Small intestine (tissue), 7 donors: ENCODE results near the gene RBM15B. TPM values are rescaled to one million over a fixed set of nuclear protein-coding genes. Genes with fewer than 3 reads are reported as not detected.

ENCODE experiments used
- DNase-seq, 2 donors: peaks; one replicate each; pipeline versions ENCODE4 v3.0.0 to v3.0.0-alpha.2; 2013
- FAIRE-seq: peaks from 2 replicates; lab custom pipeline; 2012; peaks lifted over from hg19 to GRCh38; lab: Jason Lieb, UNC
- H3K27ac ChIP-seq, 3 donors: one replicate each; pipeline ENCODE4 v1.5.1; 2013; ENCODE audit warnings: low read length in 2 of 3, mild to moderate bottlenecking in 2 of 3, control low read depth in 1 of 3, inconsistent platforms in 1 of 3, low read depth in 1 of 3, moderate library complexity in 1 of 3
- H3K27me3 ChIP-seq, 3 donors: one replicate each; pipeline ENCODE4 v1.6.1; 2013; ENCODE audit warnings: low read length in 3 of 3, inconsistent platforms in 1 of 3; ENCODE audit not compliant: control insufficient read depth in 3 of 3, insufficient read depth in 3 of 3
- H3K36me3 ChIP-seq, 3 donors: one replicate each; pipeline ENCODE4 v1.6.1; 2013; ENCODE audit warnings: low read length in 3 of 3, inconsistent platforms in 1 of 3, low read depth in 1 of 3, mild to moderate bottlenecking in 1 of 3, moderate library complexity in 1 of 3; ENCODE audit not compliant: control insufficient read depth in 3 of 3, insufficient read depth in 2 of 3
- H3K4me1 ChIP-seq, 3 donors: one replicate each; pipeline ENCODE4 v1.6.1; 2013; ENCODE audit warnings: low read length in 2 of 3, inconsistent platforms in 1 of 3, low read depth in 1 of 3, mild to moderate bottlenecking in 1 of 3, moderate library complexity in 1 of 3; ENCODE audit not compliant: control insufficient read depth in 3 of 3, insufficient read depth in 2 of 3
- H3K4me3 ChIP-seq, 3 donors: one replicate each; pipeline ENCODE4 v1.5.1; 2013; ENCODE audit warnings: low read length in 3 of 3, control low read depth in 1 of 3, inconsistent platforms in 1 of 3, low read depth in 1 of 3, mild to moderate bottlenecking in 1 of 3, moderate library complexity in 1 of 3
- H3K9me3 ChIP-seq, 2 donors: one replicate each; pipeline ENCODE4 v1.6.1; 2013; ENCODE audit warnings: low read depth in 1 of 2, low read length in 1 of 2; ENCODE audit not compliant: control insufficient read depth in 2 of 2, insufficient read depth in 1 of 2
- WGBS, 3 donors: extraction: QIAGEN DNeasy Blood & Tissue Kit; methylation state at CpG; one replicate each; pipeline ENCODE4 v1.1.7; 2013; 5-methylcytosine and 5-hydroxymethylcytosine counted together
- polyA plus RNA-seq, 4 donors: library from polyadenylated mRNA; stranded (reverse) in 3 of 4; unstranded in 1 of 4; fragments of 200-250 nt in 3 of 4; fragments of 120-200 nt in 1 of 4; gene quantifications; one replicate each; pipeline versions ENCODE4 v1.2.1 to v1.2.3, GENCODE V29; 2013
- donor health status: healthy with polysubstance abuse.
- donor health status: control.
- donor health status: control.
- donor health status: Bipolar disorder and iron deficiency.
- donor health status: healthy.

RBM15B gene
- polyA plus RNA-seq, 4 donors: 8.9 to 23.3 (median 14.0) TPM

GRCh38 chr3:51379746-51380455 lies 11.2 kb upstream of the RBM15B start:
- H3K36me3 ChIP-seq: no peaks in the 10 kb centered on the region
- H3K9me3 ChIP-seq: no peaks in the 10 kb centered on the region
- H3K27ac ChIP-seq: no peak overlapping the region
- no peaks in the 10 kb centered on the region for H3K27me3 ChIP-seq
- peaks cover 0 to 5% (median 0%) of the 10 kb centered on the region in 3 donors for H3K4me1 ChIP-seq
- no peak overlapping the region for H3K4me3 ChIP-seq
- 83 to 86% (median 86%) methylated on average over 8 of the region's 8 CpGs for WGBS, 3 donors
- no peak for DNase-seq
- no peak for FAIRE-seq

- DNase-seq: no peak
- Histone ChIP-seq H3K4me1 (peaks cover 0 to 5% (median 0%) of the 10 kb centered on the region in 3 donors), H3K36me3 (no peaks in the 10 kb centered on the region), H3K4me3 (no peak overlapping the region), H3K9me3 (no peaks in the 10 kb centered on the region), H3K27ac (no peak overlapping the region), H3K27me3 (no peaks in the 10 kb centered on the region)
- FAIRE-seq: no peak
- WGBS, 3 donors: 83 to 86% (median 85%) methylated on average over 15 of the region's 15 CpGs
These were observed 10.3 kb upstream of the RBM15B start for GRCh38 chr3:51380601-51381332.

GRCh38 chr3:51381333-51381705 lies 9.8 kb upstream of the RBM15B start:
- DNase-seq (no peak), FAIRE-seq (no peak)
- Histone ChIP-seq H3K27ac (no peak overlapping the region), H3K36me3 (no peaks in the 10 kb centered on the region), H3K27me3 (no peaks in the 10 kb centered on the region), H3K9me3 (no peaks in the 10 kb centered on the region), H3K4me3 (no peak overlapping the region), H3K4me1 (peaks cover 0 to 10% (median 0%) of the 10 kb centered on the region in 3 donors)
- 93 to 94% (median 94%) methylated on average over 18 of the region's 18 CpGs for WGBS, 3 donors

GRCh38 chr3:51382076-51382745 lies 8.9 kb upstream of the RBM15B start:
- Histone ChIP-seq H3K4me1 (peaks cover 0 to 13% (median 0%) of the 10 kb centered on the region in 3 donors), H3K27ac (no peak overlapping the region), H3K36me3 (peaks cover 0 to 7% (median 0%) of the 10 kb centered on the region in 3 donors), H3K27me3 (no peaks in the 10 kb centered on the region), H3K9me3 (no peaks in the 10 kb centered on the region), H3K4me3 (no peak overlapping the region)
- no peak for FAIRE-seq
- DNase-seq: no peak
- WGBS, 3 donors: 95 to 97% (median 96%) methylated on average over 4 of the region's 4 CpGs

GRCh38 chr3:51382947-51383578 lies 8.0 kb upstream of the RBM15B start:
- Histone ChIP-seq H3K9me3 (no peaks in the 10 kb centered on the region), H3K27ac (no peak overlapping the region), H3K4me1 (peaks cover 0 to 20% (median 2%) of the 10 kb centered on the region in 3 donors), H3K27me3 (no peaks in the 10 kb centered on the region), H3K36me3 (peaks cover 0 to 15% (median 5%) of the 10 kb centered on the region in 3 donors), H3K4me3 (no peak overlapping the region)
- FAIRE-seq: no peak
- no peak for DNase-seq
- 89 to 97% (median 97%) methylated on average over 3 of the region's 3 CpGs for WGBS, 3 donors

- Histone ChIP-seq H3K36me3 (peaks cover 0 to 25% (median 8%) of the 10 kb centered on the region in 3 donors), H3K4me3 (peak overlapping the region; percentile 78 to 93 (median 85)), H3K27me3 (no peaks in the 10 kb centered on the region), H3K4me1 (peaks cover 0 to 29% (median 2%) of the 10 kb centered on the region in 3 donors), H3K27ac (peak overlapping the region; percentile 84 to 95 (median 95)), H3K9me3 (no peaks in the 10 kb centered on the region)
- DNase-seq (peak in 1 of 2 donors; percentile 12), FAIRE-seq (no peak)
- 0% methylated on average over 29 of the region's 29 CpGs for WGBS, 3 donors
These were observed 6.9 kb upstream of the RBM15B start for GRCh38 chr3:51384055-51384725.

- Histone ChIP-seq H3K4me1 (peaks cover 0 to 36% (median 2%) of the 10 kb centered on the region in 3 donors), H3K9me3 (no peaks in the 10 kb centered on the region), H3K4me3 (peak within 1 kb of the TSS; percentile 85 to 93 (median 85)), H3K36me3 (peaks cover 0 to 32% (median 8%) of the 10 kb centered on the region in 3 donors), H3K27me3 (no peaks in the 10 kb centered on the region), H3K27ac (peak within 1 kb of the TSS; percentile 84 to 95 (median 95))
- DNase-seq (peak; percentile 99), FAIRE-seq (no peak)
- WGBS, 3 donors: 0 to 1% (median 0%) methylated on average over 35 to 65 of the region's 65 CpGs
These were observed 6.2 kb upstream of the RBM15B start, which contains the start of gene MANF for GRCh38 chr3:51384726-51385473. TSS of gene MANF (plus strand) at chr3:51385291. CDS start at chr3:51385343, 52 bp downstream.
